Neuron (in vitro differentiated cells): ENCODE results near the gene WDR31.

ENCODE experiments used
- H2AFZ ChIP-seq: one replicate; pipeline ENCODE4 v1.6.1; 2013; ENCODE audit warnings: low read depth, mild to moderate bottlenecking, inconsistent platforms, low read length, moderate library complexity
- H3K27me3 ChIP-seq: one replicate; pipeline ENCODE4 v1.6.1; 2013; ENCODE audit warnings: low read length; ENCODE audit not compliant: insufficient read depth
- H3K36me3 ChIP-seq: one replicate; pipeline ENCODE4 v1.6.1; 2013; ENCODE audit warnings: low read length; ENCODE audit not compliant: insufficient read depth
- H3K4me1 ChIP-seq: one replicate; pipeline ENCODE4 v1.6.1; 2013; ENCODE audit warnings: low read length; ENCODE audit not compliant: insufficient read depth
- H3K4me3 ChIP-seq: 2 replicates; pipeline ENCODE4 v1.5.1; 2013; ENCODE audit warnings: mild to moderate bottlenecking, low read length, moderate library complexity
- H3K9me3 ChIP-seq: one replicate; pipeline ENCODE4 v1.6.1; 2013; ENCODE audit warnings: low read length

Gene WDR31

GRCh38 chr9:113343732-113344231 is 3.7 kb upstream of the WDR31 start:
- Histone ChIP-seq H2AFZ (no peak overlapping the region), H3K27me3 (peaks cover 28% of the 10 kb centered on the region), H3K4me3 (no peak overlapping the region), H3K36me3 (no peaks in the 10 kb centered on the region), H3K4me1 (peaks cover 8% of the 10 kb centered on the region), H3K9me3 (no peaks in the 10 kb centered on the region)

GRCh38 chr9:113341712-113342410 is 1.8 kb upstream of the WDR31 start:
- H3K27me3 ChIP-seq: peaks cover 12% of the 10 kb centered on the region
- H2AFZ ChIP-seq: no peak overlapping the region
- no peak overlapping the region for H3K4me3 ChIP-seq
- H3K9me3 ChIP-seq: no peaks in the 10 kb centered on the region
- H3K4me1 ChIP-seq: peaks cover 8% of the 10 kb centered on the region
- H3K36me3 ChIP-seq: no peaks in the 10 kb centered on the region

- Histone ChIP-seq H3K27me3 (no peaks in the 10 kb centered on the region), H2AFZ (no peak overlapping the region), H3K4me1 (peaks cover 8% of the 10 kb centered on the region), H3K36me3 (no peaks in the 10 kb centered on the region), H3K9me3 (no peaks in the 10 kb centered on the region), H3K4me3 (no peak overlapping the region)
Observed at GRCh38 chr9:113337714-113338113, 2.4 kb downstream of the WDR31 start.

- no peak overlapping the region for H2AFZ ChIP-seq
- H3K27me3 ChIP-seq: no peaks in the 10 kb centered on the region
- no peaks in the 10 kb centered on the region for H3K9me3 ChIP-seq
- H3K4me1 ChIP-seq: no peaks in the 10 kb centered on the region
- H3K4me3 ChIP-seq: no peak overlapping the region
- H3K36me3 ChIP-seq: no peaks in the 10 kb centered on the region
Observed at GRCh38 chr9:113331780-113332179, 8.3 kb downstream of the WDR31 start.

- Histone ChIP-seq H3K4me1 (no peaks in the 10 kb centered on the region), H3K9me3 (no peaks in the 10 kb centered on the region), H3K4me3 (no peak overlapping the region), H3K36me3 (no peaks in the 10 kb centered on the region), H2AFZ (no peak overlapping the region), H3K27me3 (no peaks in the 10 kb centered on the region)
Observed at GRCh38 chr9:113328045-113328782, 11.9 kb downstream of the WDR31 start.

GRCh38 chr9:113326230-113326629 is 13.8 kb downstream of the WDR31 start:
- Histone ChIP-seq H3K4me1 (no peaks in the 10 kb centered on the region), H3K4me3 (no peak overlapping the region), H3K27me3 (no peaks in the 10 kb centered on the region), H3K36me3 (no peaks in the 10 kb centered on the region), H2AFZ (no peak overlapping the region), H3K9me3 (no peaks in the 10 kb centered on the region)

- no peak overlapping the region for H2AFZ ChIP-seq
- H3K27me3 ChIP-seq: no peaks in the 10 kb centered on the region
- no peaks in the 10 kb centered on the region for H3K9me3 ChIP-seq
- H3K36me3 ChIP-seq: peaks cover 8% of the 10 kb centered on the region
- H3K4me1 ChIP-seq: no peaks in the 10 kb centered on the region
- no peak overlapping the region for H3K4me3 ChIP-seq
Observed at GRCh38 chr9:113322671-113323070, 17.4 kb downstream of the WDR31 start.

- Histone ChIP-seq H3K4me1 (peaks cover 15% of the 10 kb centered on the region), H3K4me3 (no peak overlapping the region), H3K36me3 (peaks cover 8% of the 10 kb centered on the region), H2AFZ (no peak overlapping the region), H3K27me3 (no peaks in the 10 kb centered on the region), H3K9me3 (no peaks in the 10 kb centered on the region)
Observed at GRCh38 chr9:113320051-113320450, 20.0 kb downstream of the WDR31 start.

GRCh38 chr9:113319054-113319453 is 21.0 kb downstream of the WDR31 start:
- H2AFZ ChIP-seq: no peak overlapping the region
- H3K36me3 ChIP-seq: peaks cover 8% of the 10 kb centered on the region
- H3K9me3 ChIP-seq: no peaks in the 10 kb centered on the region
- H3K4me1 ChIP-seq: peaks cover 15% of the 10 kb centered on the region
- no peaks in the 10 kb centered on the region for H3K27me3 ChIP-seq
- no peak overlapping the region for H3K4me3 ChIP-seq

GRCh38 chr9:113317777-113318176 is 22.3 kb downstream of the WDR31 start:
- Histone ChIP-seq H3K27me3 (no peaks in the 10 kb centered on the region), H3K4me3 (no peak overlapping the region), H3K36me3 (peaks cover 8% of the 10 kb centered on the region), H2AFZ (no peak overlapping the region), H3K9me3 (no peaks in the 10 kb centered on the region), H3K4me1 (peaks cover 15% of the 10 kb centered on the region)

- Histone ChIP-seq H3K4me3 (no peak overlapping the region), H3K36me3 (peaks cover 8% of the 10 kb centered on the region), H2AFZ (no peak overlapping the region), H3K27me3 (no peaks in the 10 kb centered on the region), H3K4me1 (peaks cover 15% of the 10 kb centered on the region), H3K9me3 (no peaks in the 10 kb centered on the region)
Observed at GRCh38 chr9:113316030-113316429, 24.0 kb downstream of the WDR31 start.

- no peaks in the 10 kb centered on the region for H3K9me3 ChIP-seq
- peaks cover 15% of the 10 kb centered on the region for H3K4me1 ChIP-seq
- H3K4me3 ChIP-seq: no peak overlapping the region
- H3K27me3 ChIP-seq: no peaks in the 10 kb centered on the region
- no peak overlapping the region for H2AFZ ChIP-seq
- peaks cover 8% of the 10 kb centered on the region for H3K36me3 ChIP-seq
Observed at GRCh38 chr9:113315231-113315630, 24.8 kb downstream of the WDR31 start.

GRCh38 chr9:113313261-113313660 is 26.8 kb downstream of the WDR31 start:
- Histone ChIP-seq H3K9me3 (no peaks in the 10 kb centered on the region), H3K4me3 (no peak overlapping the region), H3K27me3 (no peaks in the 10 kb centered on the region), H3K36me3 (no peaks in the 10 kb centered on the region), H2AFZ (no peak overlapping the region), H3K4me1 (peaks cover 15% of the 10 kb centered on the region)
